Testis (tissue), 3 donors: ENCODE results near the gene RGS3. TPM values are rescaled to one million over a fixed set of nuclear protein-coding genes. Genes with fewer than 3 reads are reported as not detected.

Experiments used
- DNase-seq: peaks from one replicate; pipeline ENCODE4 v3.0.0-alpha.2; 2019
- H3K27ac ChIP-seq, 2 donors: fragments of 200-600 bp; sonication (generic); one replicate each; pipeline ENCODE4 v1.5.1; 2019
- H3K27me3 ChIP-seq: fragments of 200-600 bp; sonication (generic); one replicate; pipeline ENCODE4 v1.5.1; 2019
- H3K36me3 ChIP-seq: fragments of 200-600 bp; sonication (generic); one replicate; pipeline ENCODE4 v1.5.1; 2017; ENCODE audit warnings: low read depth; ENCODE audit errors: missing control alignments
- H3K4me1 ChIP-seq: fragments of 200-600 bp; sonication (generic); one replicate; pipeline ENCODE4 v1.5.1; 2019
- H3K4me3 ChIP-seq, 2 donors: fragments of 200-600 bp; sonication (generic); one replicate each; pipeline ENCODE4 v1.5.1; 2017 to 2019
- H3K9me3 ChIP-seq: fragments of 200-600 bp; sonication (generic); one replicate; pipeline ENCODE4 v1.5.1; 2017
- CTCF ChIP-seq, 3 experiments: fragments of 450-650 bp in 2 of 3; fragments of 200-600 bp in 1 of 3; sonication (generic) in 1 of 3; IDR thresholded peaks; one replicate each; pipeline ENCODE4 v1.5.1; 2016 to 2019; ENCODE audit warnings: antibody characterized with exemption in 3 of 3, mild to moderate bottlenecking in 2 of 3, moderate library complexity in 1 of 3
- POLR2A ChIP-seq: fragments of 450-650 bp; IDR thresholded peaks from one replicate; pipeline ENCODE4 v1.6.1; 2017; ENCODE audit warnings: antibody characterized with exemption, mild to moderate bottlenecking, moderate library complexity
- WGBS, 2 donors: methylation state at CpG; one replicate each; pipeline ENCODE4 v1.1.5; 2018; 5-methylcytosine and 5-hydroxymethylcytosine counted together
- intact Hi-C: fragments of 100-400 bp; cut with DNase I; formaldehyde crosslinking; loops from one replicate; pipeline ENCODE4 v1.15.1; 2023; ENCODE audit warnings: low total_unique reads
- polyA plus RNA-seq: library from polyadenylated mRNA; stranded (reverse); fragments of 350-450 nt; fragmentation: Illumina TruSeq; extraction: RNeasy Lipid Tissue Mini Kit (QIAGEN cat#74804); gene quantifications from one replicate; pipeline ENCODE4 v1.2.3, GENCODE V29; 2014; ENCODE audit warnings: low read depth, low replicate concordance; ENCODE audit not compliant: insufficient read depth
- total RNA-seq, 2 donors: library from RNA; depleted of rRNA; stranded (reverse); fragments of >200 nt; gene quantifications; one replicate each; pipeline ENCODE4 v1.2.3, GENCODE V29; 2016

The RGS3 gene
- total and polyA plus RNA-seq, 3 donors from 2014 or later, result 84.8 to 125 (median 119) TPM

GRCh38 chr9:113516840-113517577 is 53.5 kb downstream of the RGS3 start:
- 78 to 88% methylated on average over 8 of the region's 8 CpGs for WGBS, 2 donors
- TF ChIP-seq POLR2A, result no peak
- no peak for TF ChIP-seq CTCF (IDR thresholded peaks at IDR 0.05)
- no peak for DNase-seq
- Histone ChIP-seq H3K9me3 (no peaks in the 10 kb centered on the region), H3K36me3 (no peaks in the 10 kb centered on the region), H3K27me3 (no peaks in the 10 kb centered on the region), H3K27ac (no peak overlapping the region), H3K4me1 (no peaks in the 10 kb centered on the region), H3K4me3 (no peak overlapping the region)
- intact Hi-C loops, result no loop called here

DNA sequence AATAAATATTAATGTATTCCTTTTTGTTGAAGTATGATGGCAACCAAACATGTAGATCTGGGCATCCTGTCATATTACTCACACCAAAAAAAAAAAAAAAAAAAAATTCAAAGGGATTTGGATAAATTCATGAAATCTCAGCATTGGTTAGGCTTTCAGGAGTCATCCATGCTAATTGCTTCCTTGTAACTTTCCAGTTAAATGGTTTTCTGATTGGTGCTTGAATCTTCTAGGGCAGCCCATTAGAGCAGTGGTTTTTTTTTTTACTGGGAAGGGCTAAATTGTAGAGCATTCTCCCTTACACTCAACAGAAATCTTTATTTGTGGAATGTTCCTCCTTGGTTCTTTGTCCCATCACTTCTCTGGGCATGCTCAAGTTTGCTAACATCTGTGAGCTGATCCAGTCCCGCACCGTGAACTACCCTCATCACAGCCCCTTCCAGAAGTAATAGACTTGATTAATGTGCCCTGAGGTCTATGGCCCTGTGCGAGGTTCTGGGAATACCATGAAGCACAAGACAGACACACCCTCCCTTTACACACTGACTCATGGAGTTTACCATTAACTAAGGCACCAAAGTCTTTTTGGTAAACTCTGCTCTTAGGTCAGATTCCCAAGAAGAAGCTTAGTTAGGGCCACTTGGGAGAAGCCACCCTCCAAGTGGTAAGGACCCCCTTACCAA is 56.0 kb downstream of the RGS3 start:
- TF ChIP-seq POLR2A, result no peak
- TF ChIP-seq CTCF (IDR thresholded peaks at IDR 0.05), result no peak
- Histone ChIP-seq H3K36me3 (no peaks in the 10 kb centered on the region), H3K4me3 (no peak overlapping the region), H3K9me3 (no peaks in the 10 kb centered on the region), H3K4me1 (peaks cover 17% of the 10 kb centered on the region), H3K27ac (no peak overlapping the region), H3K27me3 (no peaks in the 10 kb centered on the region)
- intact Hi-C loops, result no loop called here
- 95 to 97% methylated on average over 3 of the region's 3 CpGs for WGBS, 2 donors
- DNase-seq, result no peak

GRCh38 chr9:113520109-113520642 is 56.6 kb downstream of the RGS3 start:
- no peak for DNase-seq
- TF ChIP-seq CTCF (IDR thresholded peaks at IDR 0.05), result no peak
- no peak for TF ChIP-seq POLR2A
- H3K4me1 ChIP-seq, result peaks cover 20% of the 10 kb centered on the region
- WGBS, 2 donors, result 94 to 96% methylated on average over 4 to 6 of the region's 6 CpGs
- H3K27me3 ChIP-seq, result no peaks in the 10 kb centered on the region
- intact Hi-C loops, result no loop called here
- no peaks in the 10 kb centered on the region for H3K36me3 ChIP-seq
- H3K4me3 ChIP-seq, result no peak overlapping the region
- no peaks in the 10 kb centered on the region for H3K9me3 ChIP-seq
- no peak overlapping the region for H3K27ac ChIP-seq

- Histone ChIP-seq H3K36me3 (no peaks in the 10 kb centered on the region), H3K4me3 (no peak overlapping the region), H3K27me3 (no peaks in the 10 kb centered on the region), H3K27ac (no peak overlapping the region), H3K9me3 (no peaks in the 10 kb centered on the region), H3K4me1 (peaks cover 21% of the 10 kb centered on the region)
- intact Hi-C loops, result no loop called here
- TF ChIP-seq CTCF (IDR thresholded peaks at IDR 0.05) (no peak), POLR2A (no peak)
- WGBS, 2 donors, result 72 to 76% methylated on average over 2 of the region's 2 CpGs
- no peak for DNase-seq
These were observed 58.2 kb downstream of the RGS3 start for GRCh38 chr9:113521693-113522255.
